ENCODE data around the gene KANSL1. TPM values are rescaled to one million over a fixed set of nuclear protein-coding genes. Genes with fewer than 3 reads are reported as not detected.
A peak's percentile ranks its signal among the peaks of the same experiment; 100 is the strongest.

The KANSL1 gene
- total RNA-seq, 2 donors from 2014 or later = 137 to 144 TPM

- Histone ChIP-seq H3K4me1 (ENCODE audit: control insufficient read depth, insufficient read depth, low read length) (no peaks in the 10 kb centered on the region), H3K9me3 (ENCODE audit: control insufficient read depth, low read length) (no peaks in the 10 kb centered on the region), H3K4me3 (ENCODE audit: low read length) (no peak within 1 kb of the TSS), H3K36me3 (ENCODE audit: control insufficient read depth, insufficient read depth, low read length) (no peaks in the 10 kb centered on the region), H3K27me3 (ENCODE audit: control insufficient read depth, insufficient read depth, low read length, poor library complexity, severe bottlenecking) (no peaks in the 10 kb centered on the region), H3K9ac (ENCODE audit: extremely low read depth, low read length, poor library complexity, severe bottlenecking) (no peak within 1 kb of the TSS), H3K27ac (ENCODE audit: low read depth, low read length) (no peak within 1 kb of the TSS)
- Mint-ChIP-seq H3K4me1 (no peaks in the 10 kb centered on the region), H3K36me3 (ENCODE audit: low read depth) (no peaks in the 10 kb centered on the region), H3K9me3 (no peaks in the 10 kb centered on the region), H3K27me3 (ENCODE audit: insufficient read depth) (no peaks in the 10 kb centered on the region), H3K27ac (no peak within 1 kb of the TSS), H3K4me3 (no peak within 1 kb of the TSS)
- no peak for DNase-seq
- 88 to 89% methylated on average over 6 to 8 of the region's 8 CpGs for WGBS, 2 experiments (ENCODE audit: insufficient coverage in 1 of 2, insufficient read length in 1 of 2)
- TF ChIP-seq, protein P1, sequence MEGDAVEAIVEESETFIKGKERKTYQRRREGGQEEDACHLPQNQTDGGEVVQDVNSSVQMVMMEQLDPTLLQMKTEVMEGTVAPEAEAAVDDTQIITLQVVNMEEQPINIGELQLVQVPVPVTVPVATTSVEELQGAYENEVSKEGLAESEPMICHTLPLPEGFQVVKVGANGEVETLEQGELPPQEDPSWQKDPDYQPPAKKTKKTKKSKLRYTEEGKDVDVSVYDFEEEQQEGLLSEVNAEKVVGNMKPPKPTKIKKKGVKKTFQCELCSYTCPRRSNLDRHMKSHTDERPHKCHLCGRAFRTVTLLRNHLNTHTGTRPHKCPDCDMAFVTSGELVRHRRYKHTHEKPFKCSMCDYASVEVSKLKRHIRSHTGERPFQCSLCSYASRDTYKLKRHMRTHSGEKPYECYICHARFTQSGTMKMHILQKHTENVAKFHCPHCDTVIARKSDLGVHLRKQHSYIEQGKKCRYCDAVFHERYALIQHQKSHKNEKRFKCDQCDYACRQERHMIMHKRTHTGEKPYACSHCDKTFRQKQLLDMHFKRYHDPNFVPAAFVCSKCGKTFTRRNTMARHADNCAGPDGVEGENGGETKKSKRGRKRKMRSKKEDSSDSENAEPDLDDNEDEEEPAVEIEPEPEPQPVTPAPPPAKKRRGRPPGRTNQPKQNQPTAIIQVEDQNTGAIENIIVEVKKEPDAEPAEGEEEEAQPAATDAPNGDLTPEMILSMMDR (conservative IDR thresholded peaks at IDR 0.05) = no peak
Measured at GRCh38 chr17:45998987-45999899, 194.0 kb downstream of the KANSL1 start, which contains the start of gene STH. STH (plus strand) TSS chr17:45999250; CDS start chr17:45999280, 30 bp downstream.

GRCh38 chr17:45997624-45998023 lies 195.6 kb downstream of the KANSL1 start:
- no peaks in the 10 kb centered on the region for H3K27me3 ChIP-seq (ENCODE audit: control insufficient read depth, insufficient read depth, low read length, poor library complexity, severe bottlenecking)
- no peak overlapping the region for H3K27ac ChIP-seq (ENCODE audit: low read depth, low read length)
- no peaks in the 10 kb centered on the region for H3K4me1 ChIP-seq (ENCODE audit: control insufficient read depth, insufficient read depth, low read length)
- H3K27me3 Mint-ChIP-seq (ENCODE audit: insufficient read depth) = no peaks in the 10 kb centered on the region
- H3K4me1 Mint-ChIP-seq = no peaks in the 10 kb centered on the region
- TF ChIP-seq, protein P1 (conservative IDR thresholded peaks at IDR 0.05) = no peak
- no peak overlapping the region for H3K4me3 ChIP-seq (ENCODE audit: low read length)
- no peaks in the 10 kb centered on the region for H3K9me3 ChIP-seq (ENCODE audit: control insufficient read depth, low read length)
- H3K36me3 ChIP-seq (ENCODE audit: control insufficient read depth, insufficient read depth, low read length) = no peaks in the 10 kb centered on the region
- DNase-seq = no peak
- no peak overlapping the region for H3K27ac Mint-ChIP-seq
- H3K9me3 Mint-ChIP-seq = no peaks in the 10 kb centered on the region
- no peak overlapping the region for H3K4me3 Mint-ChIP-seq
- no peaks in the 10 kb centered on the region for H3K36me3 Mint-ChIP-seq (ENCODE audit: low read depth)
- 94 to 95% methylated on average over 5 to 9 of the region's 9 CpGs for WGBS, 2 experiments (ENCODE audit: insufficient coverage in 1 of 2, insufficient read length in 1 of 2)
- H3K9ac ChIP-seq (ENCODE audit: extremely low read depth, low read length, poor library complexity, severe bottlenecking) = no peak overlapping the region

GRCh38 chr17:45997166-45997565 lies 196.1 kb downstream of the KANSL1 start:
- Histone ChIP-seq H3K9me3 (ENCODE audit: control insufficient read depth, low read length) (no peaks in the 10 kb centered on the region), H3K27ac (ENCODE audit: low read depth, low read length) (no peak overlapping the region)
- no peaks in the 10 kb centered on the region for H3K36me3 Mint-ChIP-seq (ENCODE audit: low read depth)

More at GRCh38 chr17:45997166-45997565, 196.1 kb downstream of the KANSL1 start:
- Histone ChIP-seq H3K36me3 (ENCODE audit: control insufficient read depth, insufficient read depth, low read length) (no peaks in the 10 kb centered on the region), H3K4me1 (ENCODE audit: control insufficient read depth, insufficient read depth, low read length) (no peaks in the 10 kb centered on the region), H3K4me3 (ENCODE audit: low read length) (no peak overlapping the region), H3K27me3 (ENCODE audit: control insufficient read depth, insufficient read depth, low read length, poor library complexity, severe bottlenecking) (no peaks in the 10 kb centered on the region), H3K9ac (ENCODE audit: extremely low read depth, low read length, poor library complexity, severe bottlenecking) (no peak overlapping the region)
- DNase-seq = peak; percentile 45
- TF ChIP-seq, protein P1 (conservative IDR thresholded peaks at IDR 0.05) = no peak
- no peak overlapping the region for H3K27ac Mint-ChIP-seq
- no peaks in the 10 kb centered on the region for H3K27me3 Mint-ChIP-seq (ENCODE audit: insufficient read depth)
- H3K9me3 Mint-ChIP-seq = no peaks in the 10 kb centered on the region
- H3K4me3 Mint-ChIP-seq = no peak overlapping the region
- H3K4me1 Mint-ChIP-seq = no peaks in the 10 kb centered on the region
- 88 to 89% methylated on average over 9 to 13 of the region's 13 CpGs for WGBS, 2 experiments (ENCODE audit: insufficient coverage in 1 of 2, insufficient read length in 1 of 2)
